Aorta (tissue), 5 donors: ENCODE results near the gene ANO7. TPM values are rescaled to one million over a fixed set of nuclear protein-coding genes. Genes with fewer than 3 reads are reported as not detected.

Experiments used
- ATAC-seq: fragments of 200-7000 bp; cut with Tn5 transposase; one replicate; pipeline ENCODE4 v1.9.1; 2022; ENCODE audit warnings: moderate library complexity; ENCODE audit not compliant: low FRiP score
- DNase-seq, 2 donors: peaks; one replicate each; pipeline ENCODE4 v3.0.0-alpha.2; 2020
- H3K27ac ChIP-seq, 2 donors: one replicate each; pipeline ENCODE4 v1.5.1; 2013; ENCODE audit warnings: low read length in 2 of 2, mild to moderate bottlenecking in 2 of 2, moderate library complexity in 2 of 2, control low read depth in 1 of 2, inconsistent platforms in 1 of 2, low read depth in 1 of 2
- H3K27me3 ChIP-seq, 2 donors: one replicate each; pipeline ENCODE4 v1.6.1; 2013; ENCODE audit warnings: control low read depth in 1 of 2, low read length in 1 of 2, mild to moderate bottlenecking in 1 of 2, moderate library complexity in 1 of 2; ENCODE audit not compliant: insufficient read depth in 2 of 2, control insufficient read depth in 1 of 2
- H3K36me3 ChIP-seq, 2 donors: one replicate each; pipeline ENCODE4 v1.6.1; 2013; ENCODE audit warnings: control low read depth in 1 of 2, low read length in 1 of 2, mild to moderate bottlenecking in 1 of 2; ENCODE audit not compliant: insufficient read depth in 2 of 2, control insufficient read depth in 1 of 2
- H3K4me1 ChIP-seq, 2 donors: one replicate each; pipeline ENCODE4 v1.6.1; 2013; ENCODE audit warnings: low read length in 2 of 2, control low read depth in 1 of 2, mild to moderate bottlenecking in 1 of 2, moderate library complexity in 1 of 2; ENCODE audit not compliant: insufficient read depth in 2 of 2, control insufficient read depth in 1 of 2
- H3K4me3 ChIP-seq, 2 donors: one replicate each; pipeline ENCODE4 v1.5.1; 2013; ENCODE audit warnings: low read length in 2 of 2, control low read depth in 1 of 2, mild to moderate bottlenecking in 1 of 2
- H3K9me3 ChIP-seq: one replicate; pipeline ENCODE4 v1.6.1; 2013; ENCODE audit warnings: mild to moderate bottlenecking, low read length; ENCODE audit not compliant: control insufficient read depth
- WGBS, 2 donors: extraction: QIAGEN DNeasy Blood & Tissue Kit; methylation state at CpG; one replicate each; pipeline ENCODE4 v1.1.7; 2013; 5-methylcytosine and 5-hydroxymethylcytosine counted together
- intact Hi-C, 2 donors: fragments of 100-400 bp; cut with DNase I; formaldehyde crosslinking; loops; one replicate each; pipeline versions ENCODE4 v1.14.2 to v1.15.0; 2022
- polyA plus RNA-seq, 2 donors: library from polyadenylated mRNA; stranded (reverse); fragments of 200-250 nt; gene quantifications; one replicate each; pipeline ENCODE4 v1.2.3, GENCODE V29; 2013
- total RNA-seq, 2 donors: library from RNA; stranded (reverse); fragmentation: NEBNext Ultra II Directional; extraction: Animal tissue kit (Norgen Biotek cat#: 25700); gene quantifications; one replicate each; pipeline ENCODE4 v1.2.1, GENCODE V29; 2021
- donor health status: healthy with polysubstance abuse.
- donor health status: Bipolar disorder and iron deficiency.
- donor health status: DM: no; HTN: no; CAD: no.
- donor health status: DM: no; HTN: no; CAD: no.
- donor health status: DM: yes; HTN: yes; CAD: no.

ANO7 gene
- total and polyA plus RNA-seq, 4 donors: 1.2 to 5.4 (median 2.9) TPM; not detected in 1

DNA sequence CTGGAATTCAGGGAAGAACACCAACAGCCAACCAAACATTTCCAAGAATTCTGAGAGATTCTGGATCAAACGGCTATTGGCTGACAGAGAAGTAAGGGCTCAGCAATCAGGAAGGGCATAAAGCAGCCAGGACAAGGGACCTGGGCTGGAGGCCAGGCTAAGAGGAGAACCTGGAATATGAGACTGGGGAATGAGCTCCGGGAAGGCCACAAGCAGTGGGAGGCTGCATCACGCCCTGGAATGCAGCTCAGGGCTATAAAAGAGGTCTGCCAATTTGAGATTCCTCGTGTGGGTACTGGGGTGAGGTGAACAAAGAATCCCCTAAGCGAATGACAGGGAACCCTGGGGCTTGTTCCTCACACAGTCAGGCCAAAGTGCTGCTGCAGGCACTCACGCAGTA lies 60.4 kb downstream of the ANO7 start:
- Histone ChIP-seq H3K27me3 (no peaks in the 10 kb centered on the region), H3K27ac (no peak overlapping the region), H3K4me3 (no peak overlapping the region), H3K4me1 (no peaks in the 10 kb centered on the region), H3K36me3 (peaks cover 5 to 50% of the 10 kb centered on the region in 2 donors), H3K9me3 (no peaks in the 10 kb centered on the region)
- DNase-seq (no peak), ATAC-seq (no peak)
- intact Hi-C loops: no loop called here
- 71 to 75% methylated on average over 6 of the region's 6 CpGs for WGBS, 2 donors

DNA sequence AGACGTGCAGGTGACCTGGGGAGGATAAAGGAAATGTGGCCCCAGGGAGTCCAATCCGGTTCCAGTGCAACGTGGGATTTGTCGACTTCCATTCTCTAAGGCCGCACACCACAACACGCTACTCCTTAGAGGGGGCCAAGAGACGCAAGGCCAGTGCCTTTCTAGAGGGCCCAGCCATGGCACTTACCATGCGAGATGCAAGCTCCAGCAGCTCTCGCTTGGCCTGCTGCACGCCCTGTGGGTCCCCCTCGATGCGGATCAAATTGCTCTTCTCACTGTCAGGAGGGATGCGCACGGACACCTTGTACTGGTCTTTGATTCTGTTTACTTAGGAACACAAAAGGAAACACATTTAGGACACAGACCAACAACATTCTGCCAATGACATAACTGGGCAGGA lies 61.2 kb downstream of the ANO7 start:
- intact Hi-C loops: no loop called here
- H3K27ac ChIP-seq: no peak overlapping the region
- H3K9me3 ChIP-seq: no peaks in the 10 kb centered on the region
- DNase-seq (no peak), ATAC-seq (no peak)
- H3K4me3 ChIP-seq: no peak overlapping the region
- H3K4me1 ChIP-seq: no peaks in the 10 kb centered on the region
- no peaks in the 10 kb centered on the region for H3K27me3 ChIP-seq
- 88 to 90% methylated on average over 14 of the region's 14 CpGs for WGBS, 2 donors
- H3K36me3 ChIP-seq: peaks cover 5 to 52% of the 10 kb centered on the region in 2 donors

DNA sequence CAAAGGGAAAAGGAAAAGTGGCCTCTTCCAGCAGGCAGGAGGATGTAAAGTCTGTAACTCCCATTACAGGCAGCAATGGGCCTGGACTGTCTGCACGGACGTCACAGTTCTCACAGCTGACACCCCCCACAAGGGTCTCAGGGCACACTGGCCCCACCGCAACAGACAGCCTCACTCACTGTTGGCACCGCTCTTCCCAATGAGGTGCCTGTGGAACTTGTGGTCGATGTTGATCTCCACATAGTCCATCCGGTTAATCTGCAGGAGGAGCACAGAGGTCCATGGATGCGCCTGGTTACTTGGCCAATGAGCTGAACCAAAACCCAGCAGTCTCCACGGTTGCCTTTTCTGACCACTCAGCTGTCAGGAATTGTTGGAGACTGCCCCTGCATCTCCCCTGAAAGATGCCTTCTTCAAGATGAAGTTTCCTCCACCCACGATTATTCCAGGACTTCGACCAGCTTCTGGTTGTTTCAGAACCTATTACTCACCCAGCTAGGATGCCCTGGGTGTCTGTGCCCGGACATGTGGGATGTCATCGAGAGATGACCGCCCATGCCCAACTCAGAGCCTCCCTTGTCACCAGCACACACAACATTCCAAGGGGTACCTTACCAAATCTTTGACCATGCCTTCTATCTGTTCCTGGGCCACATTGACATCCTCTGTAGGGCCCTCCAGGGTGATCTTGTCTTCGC lies 64.5 kb downstream of the ANO7 start:
- H3K36me3 ChIP-seq: peaks cover 5 to 49% of the 10 kb centered on the region in 2 donors
- DNase-seq (peak in 1 of 2 donors; percentile 72), ATAC-seq (no peak)
- intact Hi-C loops: no loop called here
- H3K27me3 ChIP-seq: no peaks in the 10 kb centered on the region
- no peak overlapping the region for H3K4me3 ChIP-seq
- no peak overlapping the region for H3K27ac ChIP-seq
- H3K4me1 ChIP-seq: no peaks in the 10 kb centered on the region
- 90 to 93% methylated on average over 14 of the region's 14 CpGs for WGBS, 2 donors
- no peaks in the 10 kb centered on the region for H3K9me3 ChIP-seq

DNA sequence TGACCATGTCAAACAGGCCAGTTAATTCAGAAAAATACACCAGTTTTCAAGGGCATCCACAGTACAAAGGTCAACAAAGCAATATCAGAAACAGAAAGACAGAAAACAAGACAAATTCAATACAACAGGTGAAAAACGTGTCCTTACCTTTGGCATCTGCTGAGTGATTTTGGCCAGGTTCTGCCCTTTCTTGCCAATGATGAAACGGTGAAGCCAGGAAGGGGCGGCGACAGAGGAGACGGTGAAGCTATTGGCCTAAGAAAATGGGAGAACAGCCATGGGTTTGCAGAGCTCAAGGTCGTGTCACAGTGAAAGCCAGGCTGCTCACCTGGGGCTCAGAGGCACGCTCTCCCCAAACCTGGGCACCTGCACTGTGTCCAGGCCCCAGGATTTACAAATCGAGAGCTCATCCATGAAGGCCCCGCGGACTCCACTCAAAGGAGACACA lies 66.5 kb downstream of the ANO7 start:
- Histone ChIP-seq H3K9me3 (no peaks in the 10 kb centered on the region), H3K36me3 (peaks cover 3 to 35% of the 10 kb centered on the region in 2 donors), H3K27me3 (no peaks in the 10 kb centered on the region), H3K4me3 (no peak overlapping the region), H3K4me1 (no peaks in the 10 kb centered on the region), H3K27ac (no peak overlapping the region)
- DNase-seq: no peak
- intact Hi-C loops: no loop called here
- 90% methylated on average over 10 of the region's 10 CpGs for WGBS, 2 donors
- ATAC-seq: no peak

DNA sequence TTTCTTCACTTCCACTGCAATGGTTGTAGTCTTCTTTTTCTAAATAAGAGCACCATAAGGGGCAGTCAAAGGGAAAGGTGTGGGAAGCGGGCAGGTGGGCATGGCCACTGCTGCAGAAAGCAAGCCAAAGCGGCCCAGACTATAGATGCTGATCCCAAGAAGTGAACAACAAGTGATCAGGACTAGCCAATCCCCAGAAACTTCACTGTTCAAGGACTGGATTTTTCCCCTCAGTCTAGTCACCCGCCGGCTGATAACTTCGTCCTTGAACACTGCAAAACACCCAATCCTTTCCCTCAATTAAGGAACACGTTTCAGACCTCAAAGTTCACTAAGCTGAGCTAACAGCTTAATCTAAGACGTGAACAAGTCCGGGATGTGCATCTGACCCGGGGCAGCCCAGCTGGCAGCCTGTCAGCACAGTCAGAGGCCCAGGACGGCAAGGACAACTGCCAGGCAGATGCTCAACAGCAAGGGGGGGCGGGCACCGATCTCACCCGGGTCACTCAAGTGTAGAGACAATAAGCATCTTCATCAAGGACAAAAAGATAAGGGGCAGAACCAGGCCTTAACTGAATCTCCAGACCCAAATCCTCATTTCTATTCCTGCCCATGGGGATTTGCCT lies 67.2 kb downstream of the ANO7 start:
- Histone ChIP-seq H3K27ac (no peak overlapping the region), H3K4me3 (no peak overlapping the region), H3K36me3 (peaks cover 3 to 33% of the 10 kb centered on the region in 2 donors), H3K4me1 (no peaks in the 10 kb centered on the region), H3K9me3 (no peaks in the 10 kb centered on the region), H3K27me3 (no peaks in the 10 kb centered on the region)
- 83 to 84% methylated on average over 13 of the region's 13 CpGs for WGBS, 2 donors
- intact Hi-C loops: no loop called here
- DNase-seq (no peak), ATAC-seq (no peak)

DNA sequence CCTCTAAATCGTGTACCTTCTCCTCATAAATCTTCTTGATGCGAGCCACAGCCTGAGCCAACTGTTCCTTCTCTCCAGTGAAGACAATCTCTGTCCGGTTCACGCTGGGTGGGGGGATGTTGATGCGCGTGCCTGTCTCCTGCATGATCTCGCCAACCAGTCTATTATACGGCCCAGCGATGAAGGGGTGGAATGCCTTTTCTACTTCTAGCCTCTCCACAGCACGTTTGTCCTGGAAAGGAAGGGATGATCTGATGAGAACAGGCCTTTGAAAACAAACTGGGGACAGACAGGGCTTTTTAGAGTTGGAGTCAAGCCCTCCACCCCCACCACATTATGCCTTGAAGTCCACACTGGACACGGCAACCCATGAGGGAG lies 67.7 kb downstream of the ANO7 start:
- 79% methylated on average over 11 of the region's 11 CpGs for whole genome bisulfite sequencing, 2 donors
- no peak overlapping the region for H3K4me3 ChIP-seq
- no peaks in the 10 kb centered on the region for H3K27me3 ChIP-seq
- peaks cover 3 to 34% of the 10 kb centered on the region in 2 donors for H3K36me3 ChIP-seq
- ATAC-seq: no peak
- H3K27ac ChIP-seq: no peak overlapping the region
- no peaks in the 10 kb centered on the region for H3K4me1 ChIP-seq
- intact Hi-C loops: no loop called here
- no peaks in the 10 kb centered on the region for H3K9me3 ChIP-seq
- DNase-seq: no peak

DNA sequence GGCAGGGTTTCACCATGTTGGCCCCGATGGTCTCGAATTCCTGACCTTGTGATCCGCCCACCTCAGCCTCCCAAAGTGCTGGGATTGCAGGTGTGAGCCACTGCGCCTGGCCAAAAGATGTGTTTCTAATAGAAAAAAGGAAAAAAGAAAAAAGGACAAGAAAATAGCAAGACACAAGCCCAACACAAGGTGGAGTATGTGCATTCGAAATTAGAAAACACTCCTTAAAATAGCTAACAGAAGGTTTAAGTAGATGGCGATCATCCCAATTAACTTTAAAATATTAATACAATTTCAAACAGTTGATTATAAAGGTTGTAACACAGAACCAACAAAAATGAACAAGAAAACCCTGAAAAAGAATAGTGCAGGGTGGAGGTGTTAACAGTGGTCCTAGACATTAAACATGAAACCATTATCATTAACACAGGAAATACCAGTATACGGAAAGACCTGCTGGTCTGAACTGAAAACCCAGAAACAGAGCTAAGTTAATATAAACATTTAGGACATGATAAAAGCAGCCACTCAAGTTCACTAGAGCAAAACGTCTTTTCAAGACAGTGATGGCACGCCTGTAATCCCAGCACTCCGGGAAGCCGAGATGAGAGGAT lies 69.0 kb downstream of the ANO7 start:
- WGBS, 2 donors: 77 to 81% methylated on average over 11 of the region's 11 CpGs
- DNase-seq (no peak), ATAC-seq (no peak)
- no peaks in the 10 kb centered on the region for H3K9me3 ChIP-seq
- no peaks in the 10 kb centered on the region for H3K4me1 ChIP-seq
- intact Hi-C loops: no loop called here
- no peak overlapping the region for H3K4me3 ChIP-seq
- H3K27ac ChIP-seq: no peak overlapping the region
- no peaks in the 10 kb centered on the region for H3K27me3 ChIP-seq
- peaks cover 8 to 30% of the 10 kb centered on the region in 2 donors for H3K36me3 ChIP-seq

DNA sequence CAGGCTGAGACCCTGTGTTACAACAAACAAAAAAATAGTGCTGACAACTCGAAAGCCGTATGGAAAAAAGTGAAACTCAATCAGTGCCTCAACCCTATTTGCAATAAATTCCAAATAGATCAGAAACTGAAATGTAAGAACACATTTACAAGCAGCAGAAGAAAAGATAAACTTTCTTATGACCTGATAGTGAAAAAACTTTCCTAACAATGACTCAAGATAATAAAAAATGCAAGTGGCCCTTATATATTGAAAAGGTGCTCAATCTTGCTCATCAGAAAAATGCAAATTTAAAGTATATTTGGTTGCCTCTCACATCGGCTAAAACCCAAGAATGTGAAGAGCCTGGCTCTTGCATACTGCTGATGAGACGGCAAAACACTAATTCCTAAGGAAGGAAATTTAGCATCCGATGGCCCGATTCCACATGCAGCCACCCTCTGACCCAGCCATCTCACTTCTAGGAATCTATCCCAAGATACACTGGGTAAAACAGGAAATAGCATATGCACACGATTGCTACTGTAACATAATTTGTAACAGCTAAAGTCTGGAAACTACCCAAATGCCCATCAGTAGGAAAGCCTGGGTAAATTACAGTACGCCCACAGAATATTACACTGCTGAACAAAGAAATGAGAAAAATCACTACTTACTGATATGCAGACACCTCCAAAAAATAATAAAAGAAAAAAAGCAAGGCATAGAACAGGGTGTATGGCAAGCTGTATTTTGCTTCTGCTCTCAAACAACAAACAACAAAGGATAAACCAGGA lies 70.2 kb downstream of the ANO7 start:
- H3K27me3 ChIP-seq: no peaks in the 10 kb centered on the region
- H3K36me3 ChIP-seq: peaks cover 5 to 26% of the 10 kb centered on the region in 2 donors
- 67% methylated on average over 8 of the region's 8 CpGs for WGBS, 2 donors
- H3K4me3 ChIP-seq: no peak overlapping the region
- no peaks in the 10 kb centered on the region for H3K9me3 ChIP-seq
- DNase-seq: no peak
- H3K4me1 ChIP-seq: no peaks in the 10 kb centered on the region
- intact Hi-C loops: no loop called here
- no peak overlapping the region for H3K27ac ChIP-seq
- no peak for ATAC-seq
